NT2/D1 (cell line): Measurements from ENCODE around the gene RPN2.

Source experiments
- SUZ12 ChIP-seq: IDR thresholded peaks from 2 replicates; pipeline ENCODE4 v1.6.1; 2011; ENCODE audit not compliant: insufficient read length, insufficient read depth; ENCODE audit errors: extremely low read depth
- YY1 ChIP-seq: IDR thresholded peaks from 2 replicates; pipeline ENCODE4 v1.6.1; 2011; ENCODE audit not compliant: insufficient read length, insufficient read depth
- ZNF274 ChIP-seq: IDR thresholded peaks from 2 replicates; pipeline ENCODE4 v1.6.1; 2011; ENCODE audit warnings: mild to moderate bottlenecking, low read depth, low read length

- TF ChIP-seq YY1 (no peak), ZNF274 (no peak), SUZ12 (no peak)
Measured at GRCh38 chr20:37201827-37202162, 22.7 kb downstream of the RPN2 start.
